NCI-H1417 treated with DMSO at 0.1 percent for 48 hours (cell line): Measurements from ENCODE around the gene TMEM219.

ENCODE experiments used
- DNase-seq: peaks from one replicate; lab custom pipeline; 2025; lab: John Stamatoyannopoulos, UW

The TMEM219 gene

DNA sequence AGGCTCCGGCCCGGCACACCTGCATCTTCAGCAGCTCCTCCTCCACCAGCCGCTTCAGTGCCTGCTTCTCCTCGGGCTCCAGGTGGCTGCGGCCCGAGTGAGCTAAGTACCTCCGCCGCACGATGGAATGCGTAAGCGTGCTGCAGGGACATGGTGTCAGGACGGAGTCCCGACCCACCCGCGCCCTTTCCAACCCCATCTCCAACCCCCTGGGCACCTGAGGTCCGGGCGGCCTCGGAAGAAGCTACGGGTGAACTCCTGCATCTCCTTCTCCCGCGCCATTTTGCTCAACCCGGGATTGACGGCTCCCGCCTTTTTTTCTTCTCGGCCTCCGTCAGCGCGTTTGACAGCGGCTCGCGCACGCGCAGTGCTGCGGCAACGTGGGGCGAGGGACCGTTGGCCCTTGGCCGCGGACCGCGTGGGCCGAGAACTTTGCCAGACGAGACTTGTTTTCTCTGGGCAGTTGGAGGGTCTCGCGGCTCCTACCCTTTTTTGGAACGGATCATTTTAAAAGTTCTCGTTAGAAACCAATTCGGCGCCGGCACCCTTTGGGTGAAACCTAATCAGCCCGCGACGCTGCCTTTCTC, 33.5 kb downstream of the TMEM219 start, which contains the start of gene HIRIP3:
TSS of gene HIRIP3 (minus strand) at position 294 of the 587 bp plus-strand sequence. CDS start at position 282, 12 bp downstream.
- DNase-seq = peak; percentile 54

DNA sequence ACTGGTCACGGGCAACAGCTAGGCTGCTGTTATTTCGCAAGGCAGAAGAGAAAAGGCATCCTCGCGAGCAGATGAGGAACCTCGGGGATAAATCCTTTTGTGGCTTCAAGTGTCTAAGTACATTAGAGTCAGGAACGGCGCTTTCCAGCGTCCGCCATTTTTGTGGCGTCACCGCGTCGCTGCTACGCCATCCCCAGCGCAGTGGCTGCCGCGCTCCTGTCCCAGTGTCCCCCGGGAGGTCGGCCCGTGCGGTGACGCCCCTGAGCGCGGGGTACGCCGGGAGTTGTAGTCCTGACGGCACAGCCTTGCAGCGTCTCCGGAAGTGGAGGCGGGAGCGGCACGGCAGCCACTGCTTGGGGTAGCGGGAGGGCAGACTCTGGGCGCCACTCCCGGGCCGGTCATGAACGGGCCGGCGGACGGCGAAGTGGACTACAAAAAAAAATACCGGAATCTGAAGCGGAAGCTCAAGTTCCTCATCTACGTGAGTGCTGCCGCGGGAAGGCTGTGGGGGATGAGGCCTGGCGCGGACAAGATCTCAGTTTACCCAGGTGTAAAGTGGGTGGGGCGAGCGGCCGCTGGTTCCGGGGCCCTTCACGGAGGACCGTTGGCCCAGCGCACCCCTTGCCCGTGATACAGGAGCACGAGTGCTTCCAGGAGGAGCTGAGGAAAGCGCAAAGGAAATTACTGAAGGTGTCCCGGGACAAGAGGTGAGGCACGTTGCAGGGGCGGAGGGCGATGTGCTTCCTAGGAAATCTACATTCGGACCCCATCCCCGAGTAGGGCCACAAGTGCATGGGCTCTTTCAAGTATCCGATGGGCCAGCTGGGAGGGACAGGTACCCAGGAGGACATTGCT, 34.3 kb downstream of the TMEM219 start, which contains the start of gene INO80E:
TSS of gene INO80E (plus strand) at position 331 of the 855 bp plus-strand sequence. CDS start at position 401, 70 bp downstream.
- peak; percentile 78 for DNase-seq

DNA sequence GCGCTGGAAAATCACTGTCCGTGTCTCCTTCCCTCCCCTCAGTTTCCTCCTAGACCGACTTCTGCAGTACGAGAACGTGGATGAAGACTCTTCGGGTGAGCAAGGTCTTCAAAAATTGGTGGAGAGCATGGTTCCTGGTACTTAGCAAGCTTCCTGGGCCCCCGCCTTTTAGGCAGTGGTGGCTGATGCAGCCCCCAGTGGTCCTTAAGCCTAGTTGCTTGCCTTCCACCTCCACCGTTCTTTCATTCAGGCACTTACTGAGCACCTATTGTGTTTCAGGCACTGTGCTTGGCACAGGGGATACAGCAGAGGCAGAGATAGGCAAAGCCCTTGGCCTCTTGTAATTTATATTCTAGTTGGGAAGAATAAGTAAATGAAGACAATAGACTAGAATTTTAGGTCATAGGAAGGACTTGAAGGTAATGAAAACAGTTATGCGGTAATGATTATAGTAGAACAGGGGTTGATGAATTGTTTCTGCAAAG, 34.9 kb downstream of the TMEM219 start:
- DNase-seq = no peak

DNA sequence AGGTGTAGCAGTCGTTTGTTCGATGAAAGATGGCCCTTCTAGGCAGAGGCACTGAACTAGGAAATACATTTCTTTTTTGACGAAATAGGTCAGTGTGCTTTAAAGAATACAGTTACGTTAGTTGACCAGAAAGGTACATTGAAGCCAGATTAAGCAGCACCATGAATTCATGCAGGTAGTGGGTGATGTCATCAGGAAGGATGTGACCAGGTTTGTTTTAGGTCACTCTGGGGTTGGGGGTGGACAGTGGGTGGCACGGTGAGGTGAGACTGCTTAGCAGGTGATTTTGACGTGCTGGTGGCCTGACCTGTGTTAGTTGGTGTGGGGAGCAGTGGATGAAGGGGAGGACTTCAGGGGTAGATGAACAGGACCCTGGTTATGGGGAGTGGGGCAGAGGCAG, 37.7 kb downstream of the TMEM219 start:
- DNase-seq = no peak

DNA sequence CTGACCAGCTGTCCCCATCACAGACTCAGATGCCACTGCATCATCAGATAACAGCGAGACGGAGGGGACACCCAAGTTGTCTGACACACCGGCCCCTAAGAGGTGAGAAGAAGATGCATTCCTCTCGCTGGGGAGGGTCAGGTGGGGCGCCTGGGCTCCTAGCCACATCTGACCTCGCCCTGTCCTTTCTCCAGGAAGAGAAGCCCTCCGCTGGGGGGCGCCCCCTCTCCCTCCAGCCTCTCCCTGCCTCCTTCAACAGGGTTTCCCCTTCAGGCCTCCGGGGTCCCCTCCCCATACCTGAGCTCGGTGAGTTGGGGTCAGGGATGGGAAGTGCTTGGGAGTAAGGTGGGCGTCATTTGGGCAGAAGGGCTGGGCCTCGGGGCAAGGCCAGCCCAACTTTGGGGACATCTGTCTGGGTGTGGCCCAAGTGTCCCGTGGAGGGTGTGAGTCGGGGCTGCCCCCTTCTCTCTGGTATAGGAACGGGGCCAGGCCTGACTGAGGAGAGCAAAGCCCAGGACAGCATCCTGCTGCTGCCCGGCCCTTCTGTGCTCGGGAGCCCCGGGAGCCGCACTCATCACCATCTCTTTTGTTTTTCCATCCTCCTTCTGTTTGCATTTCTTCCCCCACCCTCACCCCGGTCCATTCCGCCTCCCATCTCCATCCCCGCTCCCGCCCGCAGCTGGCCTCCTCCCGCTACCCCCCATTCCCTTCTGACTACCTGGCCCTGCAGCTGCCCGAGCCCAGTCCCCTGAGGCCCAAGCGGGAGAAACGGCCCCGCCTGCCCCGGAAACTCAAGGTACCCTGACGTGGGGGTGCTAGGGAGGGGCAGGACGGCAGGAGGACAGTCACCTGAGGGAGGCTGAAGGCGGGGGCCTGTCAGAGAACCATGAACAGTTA, 39.1 kb downstream of the TMEM219 start:
- no peak for DNase-seq

DNA sequence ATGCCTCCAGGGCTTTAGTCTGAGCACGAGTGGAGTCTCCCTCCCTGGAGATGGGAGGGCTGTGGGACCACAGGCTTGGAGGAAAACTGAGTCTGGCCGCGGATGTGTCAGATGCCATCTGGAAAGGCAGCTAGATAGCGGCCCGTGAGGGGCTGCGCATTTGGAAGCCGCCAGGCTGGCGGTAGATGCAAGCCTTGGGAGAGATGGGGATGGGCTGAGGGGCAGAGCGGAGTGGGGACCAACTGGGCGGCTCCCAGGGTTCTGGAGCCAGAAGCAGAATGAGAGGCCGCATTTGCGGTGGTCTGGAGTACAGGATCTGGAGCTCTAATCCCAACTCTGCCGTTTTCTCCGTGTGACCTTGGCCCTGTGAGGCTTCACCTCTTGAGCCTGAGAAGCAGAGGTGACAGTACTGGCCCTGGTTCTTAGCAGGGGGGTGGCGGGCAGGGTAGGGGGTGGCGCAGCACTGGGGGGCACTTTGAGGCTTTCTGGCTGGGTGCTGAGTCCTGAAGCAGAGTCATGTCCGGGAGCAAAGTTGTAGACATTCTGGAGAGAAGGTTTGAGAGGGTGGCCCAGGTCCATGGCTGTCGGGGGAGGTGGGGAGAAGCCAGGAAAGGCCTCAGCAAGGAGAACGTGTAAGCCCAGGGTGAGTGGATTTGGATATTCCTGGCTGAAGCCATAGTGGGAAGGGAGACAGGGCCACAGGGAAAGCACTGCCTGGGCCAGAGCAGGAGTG, 40.9 kb downstream of the TMEM219 start:
- DNase-seq = no peak

DNA sequence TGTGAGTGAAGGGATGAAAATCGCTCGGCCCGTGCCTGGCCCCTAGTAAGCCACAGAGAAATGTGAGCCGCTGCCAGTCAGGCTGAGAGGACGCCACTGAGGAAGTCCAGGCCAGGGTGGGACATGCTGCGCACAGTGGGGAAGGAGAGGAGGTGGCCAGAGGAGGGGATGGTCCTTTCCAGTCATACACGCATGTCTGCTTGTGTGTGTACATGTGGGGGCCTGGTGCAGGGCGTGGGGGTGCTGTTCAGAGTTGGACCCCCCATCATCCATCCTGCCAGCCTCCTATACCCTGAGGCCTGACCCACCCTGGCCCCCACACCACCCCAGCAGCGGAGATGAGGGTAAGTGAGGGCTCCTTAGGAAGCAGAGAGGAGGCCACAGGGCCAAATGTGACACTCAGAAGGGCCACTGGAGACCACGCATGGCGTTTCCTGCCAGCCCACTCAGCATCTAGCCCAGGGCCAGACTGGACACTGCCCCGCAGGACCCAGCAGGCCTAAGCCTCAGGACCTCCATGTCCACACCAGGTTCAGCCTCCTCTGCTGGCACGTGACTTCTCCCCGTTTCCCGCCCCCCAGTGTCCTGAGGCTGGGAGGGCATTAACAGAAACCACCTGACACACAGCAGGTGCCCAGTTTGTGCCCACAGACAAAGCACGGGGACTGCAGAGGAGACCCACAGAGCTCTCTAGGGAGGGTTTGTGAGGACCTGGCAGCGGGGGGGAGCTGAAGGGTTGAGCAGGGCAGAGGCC, 42.0 kb downstream of the TMEM219 start:
- DNase-seq = no peak

DNA sequence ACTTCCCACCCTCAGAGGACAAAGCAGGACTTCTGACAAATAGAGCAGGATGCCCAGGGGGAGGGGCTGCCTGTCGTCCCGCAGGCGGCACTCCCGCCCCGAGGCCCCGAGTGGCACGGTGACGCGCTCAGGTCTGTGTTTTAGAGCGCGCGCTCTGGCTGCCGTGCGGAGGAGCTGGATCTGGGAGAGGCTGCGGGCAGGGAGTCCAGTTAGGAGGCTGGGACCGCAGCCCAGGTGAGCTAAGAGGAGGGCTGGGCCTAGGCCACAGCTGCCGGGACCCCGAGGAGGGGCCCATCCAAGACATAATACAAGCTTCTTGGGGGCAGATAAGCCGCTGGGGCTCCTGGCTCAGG, 42.5 kb downstream of the TMEM219 start:
- no peak for DNase-seq

DNA sequence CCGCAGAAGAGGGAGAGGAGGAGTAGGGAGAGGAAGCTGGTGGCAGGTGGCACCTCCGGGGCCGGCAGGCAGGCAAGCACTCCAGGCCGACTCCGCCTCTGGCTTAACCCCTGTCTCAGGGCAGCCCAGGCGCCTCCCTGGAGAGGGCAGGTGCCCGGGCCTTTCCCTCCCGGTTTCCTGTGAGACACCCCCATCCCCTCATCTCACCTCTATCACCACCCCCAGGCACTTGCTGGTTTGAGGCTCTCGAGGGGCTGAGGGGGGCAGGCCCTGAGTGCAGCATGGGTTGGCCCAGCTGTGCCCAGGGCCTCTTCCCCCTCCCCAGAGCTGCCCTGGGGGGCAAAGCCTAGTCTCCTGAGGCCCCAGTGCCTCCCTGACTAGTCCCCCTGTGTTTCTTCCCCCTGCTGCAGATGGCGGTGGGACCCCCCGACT, 42.9 kb downstream of the TMEM219 start:
- DNase-seq = no peak

DNA sequence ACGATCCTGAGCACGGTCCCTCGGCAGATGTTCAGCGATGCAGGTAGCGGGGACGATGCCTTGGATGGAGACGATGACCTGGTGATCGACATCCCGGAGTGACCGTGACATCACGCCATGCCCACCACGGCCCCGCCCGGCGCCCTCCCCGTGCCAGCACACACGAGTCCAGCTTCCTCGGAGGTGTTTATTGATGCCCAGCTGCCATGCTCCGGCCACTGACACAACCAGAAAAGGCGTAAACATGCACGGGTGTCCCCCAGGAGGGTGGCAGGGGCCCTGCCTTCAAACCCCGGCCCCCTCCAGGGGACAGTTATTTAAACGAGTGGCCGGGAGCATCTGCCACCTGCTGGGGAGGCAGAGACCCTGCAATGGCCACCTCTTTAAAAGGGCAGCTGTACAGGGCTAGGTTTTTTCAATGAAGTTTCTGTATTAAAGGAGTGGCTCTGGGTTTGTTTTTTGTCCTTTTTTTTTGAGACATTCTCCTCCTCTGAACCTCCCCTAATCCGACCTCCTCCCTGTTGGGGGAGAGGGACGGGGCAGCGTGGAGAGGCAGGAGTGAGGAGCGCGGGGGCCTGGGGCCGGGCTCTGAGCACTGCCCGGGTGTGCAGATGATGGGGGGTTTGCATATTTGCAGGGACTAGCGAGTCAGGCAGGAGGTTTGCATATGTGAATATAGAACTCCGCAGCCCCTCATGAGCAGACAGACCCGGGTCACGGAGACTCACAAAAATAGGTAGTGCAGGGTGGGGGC, 43.6 kb downstream of the TMEM219 start:
- no peak for DNase-seq

DNA sequence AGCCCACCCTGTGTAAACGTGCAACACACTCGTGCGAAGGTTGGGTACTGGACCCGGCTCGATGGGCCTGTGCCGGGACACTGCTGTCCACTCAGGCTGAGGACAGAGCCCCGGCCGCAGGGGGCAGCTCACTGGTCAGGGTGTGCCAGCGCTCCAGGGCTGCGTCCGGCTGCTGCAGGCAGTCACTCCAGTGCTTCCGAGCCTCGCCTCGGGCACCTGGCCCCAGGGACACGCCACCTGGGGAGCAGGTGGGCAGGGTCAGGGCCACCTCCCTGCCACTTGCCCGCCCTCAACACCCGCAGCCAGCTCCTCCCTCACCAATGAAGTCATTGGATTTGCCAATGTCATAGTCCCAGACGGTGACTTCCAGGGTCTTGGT, 44.2 kb downstream of the TMEM219 start:
- no peak for DNase-seq

DNA sequence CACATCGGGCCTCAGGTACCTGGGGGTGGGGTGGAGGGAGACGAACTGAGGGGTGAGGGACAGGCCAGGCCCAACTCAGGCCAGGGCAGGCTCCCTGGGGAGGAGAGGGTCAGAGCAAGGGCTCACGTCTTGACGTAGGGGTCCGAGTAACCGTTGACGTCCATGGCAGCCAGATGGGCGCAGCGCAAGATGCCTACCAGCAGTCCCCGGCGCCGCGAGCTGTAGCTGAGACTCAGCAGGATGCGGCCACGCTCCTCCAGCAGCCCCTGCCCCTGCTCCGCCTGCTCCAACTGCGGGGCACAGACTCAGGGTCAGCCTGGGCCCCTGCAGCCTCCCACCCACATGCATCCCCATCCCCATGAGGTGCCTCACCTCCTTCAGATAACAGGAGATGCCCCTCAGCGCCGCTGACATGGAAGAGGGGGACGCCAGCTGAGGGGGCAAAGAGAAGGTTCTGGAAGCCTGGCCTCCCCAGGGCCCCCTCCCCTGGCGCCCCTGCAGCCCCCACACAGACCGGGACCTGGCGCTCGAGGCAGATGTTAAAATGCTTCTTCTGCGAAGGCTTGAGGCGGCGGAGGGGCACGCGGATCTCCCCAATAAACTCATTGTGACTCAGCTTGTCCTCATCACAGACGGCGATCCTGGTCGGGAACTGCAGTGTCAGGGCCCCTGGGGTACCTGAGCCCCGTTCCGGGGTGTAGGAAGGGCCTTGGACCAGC, 44.9 kb downstream of the TMEM219 start:
- DNase-seq = no peak

DNA sequence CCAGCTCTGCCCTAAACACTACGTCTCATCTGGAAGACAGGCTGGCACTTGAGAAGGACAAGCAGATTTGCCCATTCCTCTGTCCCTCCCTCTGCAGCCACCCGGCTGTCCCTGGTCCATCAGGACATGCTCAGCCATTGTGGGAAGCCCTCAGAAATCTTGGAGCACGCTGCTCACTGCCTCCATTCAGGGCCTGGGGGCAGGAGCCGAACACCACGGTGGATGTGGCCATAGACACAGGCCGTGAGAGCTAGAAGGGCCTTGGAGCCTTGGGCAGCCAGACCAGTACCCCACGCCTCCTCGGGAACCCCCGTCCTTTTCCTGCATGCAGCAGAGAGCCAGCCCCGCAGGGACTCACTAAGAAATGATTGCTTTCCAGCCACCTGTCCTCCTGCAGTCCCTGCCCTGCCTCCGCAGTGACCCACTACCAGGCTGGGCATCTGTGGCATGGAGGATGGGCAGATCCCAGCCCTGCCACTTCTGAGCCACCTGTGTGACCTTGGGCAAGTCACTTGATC, 45.6 kb downstream of the TMEM219 start:
- DNase-seq = no peak

DNA sequence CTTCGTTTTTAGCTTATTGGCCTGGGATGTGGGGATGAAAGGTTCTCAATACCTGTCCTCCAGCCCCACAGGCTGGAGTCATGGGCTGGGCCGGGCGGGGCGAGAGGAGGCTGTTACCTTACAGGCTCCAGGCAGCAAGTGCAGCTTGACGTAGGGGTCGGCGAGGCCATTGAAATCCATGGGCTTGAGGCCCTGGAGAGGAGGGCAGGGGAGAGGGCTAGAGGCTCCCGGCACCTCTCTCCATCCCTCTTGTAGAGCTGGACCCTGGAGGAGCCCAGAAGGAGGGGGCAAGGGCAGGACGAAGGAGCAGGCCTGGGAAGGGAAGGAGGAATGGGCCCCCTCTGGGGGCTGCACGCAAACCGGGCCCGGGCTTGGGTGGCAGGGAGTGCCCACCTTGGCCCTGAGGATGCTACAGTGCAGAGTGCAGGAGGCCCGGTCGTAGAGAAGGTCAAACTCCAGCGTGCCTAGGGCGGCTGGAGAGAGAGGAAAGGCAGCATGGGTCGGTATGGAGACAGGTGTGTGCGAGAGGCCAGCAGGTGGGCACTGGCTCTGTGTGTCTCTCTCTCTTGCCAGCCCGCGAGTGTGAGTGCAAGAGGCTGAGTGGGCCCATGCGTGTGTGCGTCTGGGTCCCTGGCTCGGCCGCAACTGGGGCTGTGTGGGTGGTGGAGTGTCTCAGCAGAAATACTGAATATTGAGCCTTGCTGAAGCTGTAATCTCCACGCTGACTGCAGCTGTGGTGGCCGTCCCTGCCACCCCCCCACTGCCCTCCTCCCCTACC, 47.4 kb downstream of the TMEM219 start:
- DNase-seq = no peak

DNA sequence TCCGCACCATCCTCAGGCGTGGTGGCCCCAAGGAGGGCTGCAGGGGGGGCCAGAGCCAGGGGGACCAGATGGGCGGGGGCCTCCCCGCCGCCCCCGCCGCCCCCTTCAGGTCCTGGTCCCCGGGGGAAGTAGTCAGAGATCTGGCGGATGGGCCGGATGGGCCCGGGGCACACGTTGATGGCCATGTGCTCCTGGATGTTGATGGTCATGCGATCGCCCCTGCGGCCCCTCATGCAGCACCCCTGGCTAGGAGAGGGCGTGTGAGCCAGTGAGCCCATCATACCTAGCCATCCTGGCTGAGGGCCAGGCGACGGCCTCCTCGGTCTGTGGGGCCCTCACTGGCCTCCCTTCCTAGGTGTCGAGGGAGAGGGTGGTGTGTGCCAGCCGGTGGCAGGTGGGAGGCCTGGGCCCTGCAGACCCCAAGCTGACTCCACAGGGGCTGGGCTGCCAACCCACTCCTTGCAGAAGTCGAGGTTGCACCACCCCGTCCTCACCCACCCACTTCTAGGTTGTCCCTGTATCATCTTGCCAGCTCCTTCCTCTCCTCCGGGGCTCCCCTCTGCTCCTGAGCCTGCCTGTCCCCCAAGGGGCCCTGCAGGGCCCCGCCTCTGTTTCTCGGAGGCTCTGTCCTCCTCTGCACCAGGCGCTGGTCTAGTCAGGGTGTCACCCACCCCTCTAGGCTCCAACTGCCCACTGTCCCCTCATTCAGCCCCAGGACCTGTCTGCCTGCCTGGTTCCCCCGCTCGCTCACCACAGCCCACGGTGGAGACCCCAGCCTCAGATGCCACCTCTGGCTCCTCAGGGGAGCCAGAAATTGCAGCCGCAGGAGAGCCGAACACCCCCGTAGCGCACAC, 48.3 kb downstream of the TMEM219 start:
- DNase-seq = no peak

DNA sequence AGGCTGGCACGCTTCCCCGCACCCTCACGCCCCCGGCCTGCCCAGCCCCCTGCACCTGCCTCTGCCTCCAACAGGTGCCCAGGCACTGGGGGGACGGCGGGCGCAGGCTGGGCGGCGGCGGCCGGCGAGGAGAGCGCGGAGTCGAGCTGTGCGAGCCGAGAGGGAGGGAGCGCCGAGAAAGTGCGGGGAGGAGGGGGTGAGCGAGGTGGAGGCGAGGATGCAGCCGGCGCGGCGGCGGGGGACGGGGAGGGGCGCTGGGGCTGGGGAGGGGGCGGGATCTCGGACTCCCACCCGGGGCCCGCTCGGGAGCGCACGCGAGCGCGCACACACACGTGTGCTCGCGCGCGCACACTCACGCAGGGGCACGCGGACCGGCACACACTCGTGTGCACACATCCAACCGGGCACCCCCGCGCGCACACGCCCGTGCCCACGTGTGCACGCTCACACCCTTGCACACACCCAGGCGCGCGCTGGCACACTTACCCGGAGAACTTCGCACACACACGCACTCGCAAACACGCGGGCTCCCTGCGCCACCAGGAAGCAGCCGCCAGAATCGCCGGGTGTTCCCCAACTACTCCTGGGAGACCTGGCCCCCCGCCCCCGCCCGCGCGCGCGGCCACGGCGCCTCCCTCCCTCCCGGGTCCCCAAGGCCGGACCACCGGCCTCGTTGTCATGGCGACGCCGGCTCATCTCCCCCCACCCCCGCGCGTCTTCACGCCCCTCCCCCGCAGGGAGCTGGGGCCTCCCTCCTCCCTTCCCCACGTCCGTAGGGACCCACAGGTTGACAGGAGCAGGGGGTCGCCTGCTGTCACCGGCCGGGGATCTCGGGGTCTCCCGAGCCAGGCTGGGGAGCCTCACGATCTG, 49.2 kb downstream of the TMEM219 start, which contains the start of gene DOC2A:
TSS of gene DOC2A (minus strand) at position 184 of the 870 bp plus-strand sequence. CDS start 805 bp downstream, outside the sequence.
- DNase-seq = no peak
